Midbrain (tissue), 1 donor: ENCODE measurements around the gene CTNNB1.

Experiments
- DNase-seq: peaks from one replicate; lab custom pipeline; 2025; lab: John Stamatoyannopoulos, UW

The CTNNB1 gene

GRCh38 chr3:41219424-41219823, 20.1 kb downstream of the CTNNB1 start:
- no peak for DNase-seq

DNA sequence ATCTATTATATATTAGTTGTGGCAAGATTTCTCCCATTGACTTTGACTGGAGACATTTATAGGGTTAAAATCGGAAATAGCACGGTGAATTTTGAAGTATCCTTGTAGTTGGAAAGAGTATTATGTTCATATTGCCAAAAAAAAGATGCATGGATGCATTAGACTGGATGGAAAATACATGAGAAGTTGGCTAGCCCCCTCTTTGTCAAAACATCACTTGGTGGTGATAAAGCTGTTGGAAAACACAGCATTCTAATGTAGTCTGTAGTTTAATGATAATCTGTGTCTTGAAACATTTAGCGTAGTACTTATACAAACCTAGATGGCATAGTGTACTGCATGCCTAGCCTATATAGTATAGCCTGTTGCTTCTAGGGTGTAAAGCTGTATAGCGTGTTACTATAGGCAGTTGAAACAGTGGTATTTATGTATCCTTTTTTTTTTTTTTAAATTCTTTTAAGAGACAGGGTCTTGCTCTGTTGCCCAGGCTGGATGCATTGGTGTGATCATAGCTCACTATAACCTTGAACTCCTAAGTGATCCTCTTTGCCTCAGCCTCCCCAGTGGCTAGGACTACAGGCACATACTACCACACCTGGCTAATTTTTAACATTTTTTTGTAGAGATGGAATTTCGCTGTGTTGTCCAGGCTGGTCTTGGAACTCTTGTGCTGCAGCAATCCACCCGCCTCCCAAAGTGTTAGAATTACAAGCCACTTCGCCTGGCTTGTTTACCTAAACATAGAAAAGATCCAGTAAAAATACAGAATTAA, 21.8 kb downstream of the CTNNB1 start:
- DNase-seq = no peak

GRCh38 chr3:41222012-41222411, 22.7 kb downstream of the CTNNB1 start:
- no peak for DNase-seq

DNA sequence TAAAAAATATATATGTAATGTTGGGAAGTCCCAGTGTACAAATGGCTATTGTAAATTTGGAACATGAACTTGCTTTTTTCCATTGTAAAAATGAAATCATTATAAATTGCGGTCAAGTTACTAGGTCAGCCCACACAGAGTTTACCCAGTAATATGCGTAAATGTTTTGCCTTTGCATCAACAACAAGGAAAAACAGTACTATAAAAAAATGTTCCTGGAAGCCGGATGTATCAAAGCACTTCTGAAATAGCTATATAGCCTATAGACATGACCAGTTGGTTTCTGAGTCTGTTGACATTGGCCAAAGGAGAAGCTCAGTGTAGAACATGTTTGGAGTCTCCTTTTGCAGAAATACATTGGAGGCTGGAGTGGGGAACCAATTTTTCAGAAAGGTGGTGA, 23.2 kb downstream of the CTNNB1 start:
- DNase-seq = no peak

GRCh38 chr3:41223078-41223477, 23.8 kb downstream of the CTNNB1 start:
- DNase-seq = no peak

GRCh38 chr3:41223691-41224090, 24.4 kb downstream of the CTNNB1 start:
- no peak for DNase-seq

GRCh38 chr3:41224120-41224806, 25.0 kb downstream of the CTNNB1 start:
- DNase-seq = no peak

DNA sequence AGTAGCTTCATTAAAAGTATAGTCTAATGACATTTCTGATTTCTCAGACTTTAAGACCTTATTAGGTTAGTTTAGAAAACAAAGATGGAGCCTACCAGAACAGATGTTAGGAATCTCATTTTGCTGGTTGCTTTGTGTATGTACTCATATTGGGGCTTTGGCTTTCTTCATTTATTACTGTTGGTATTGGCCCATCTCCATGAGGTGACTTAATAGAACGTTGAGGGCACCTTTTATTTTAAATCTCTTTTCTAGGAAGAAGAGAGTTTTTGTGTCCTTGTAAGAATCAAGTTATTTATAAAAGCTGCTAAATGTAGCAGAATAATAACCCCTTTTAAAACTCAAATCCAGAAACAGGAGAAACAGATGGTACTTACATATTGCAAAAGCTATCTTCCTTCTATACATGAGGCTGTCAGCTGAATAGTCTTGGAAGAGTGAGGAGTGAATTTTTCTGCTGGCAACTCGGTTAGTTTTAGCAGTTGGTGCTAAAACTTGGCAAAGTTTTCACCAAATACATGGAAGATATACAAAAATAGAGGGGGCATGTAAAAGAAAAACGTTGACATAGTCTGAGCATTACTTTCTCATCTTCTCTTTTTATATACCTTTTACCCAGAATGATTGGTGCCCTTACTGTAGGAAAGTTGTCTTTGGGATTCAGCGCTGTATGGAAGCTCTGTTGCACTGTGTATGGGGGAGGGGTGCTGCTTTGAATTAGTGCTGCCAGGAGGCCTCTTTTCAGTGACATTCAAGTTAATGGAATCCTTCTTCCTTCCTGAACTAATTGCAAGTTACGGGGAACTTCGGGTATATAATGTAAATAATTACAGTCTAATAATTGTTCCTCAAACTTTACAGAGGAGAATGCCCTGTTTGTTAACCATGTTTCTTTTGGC, 35.8 kb downstream of the CTNNB1 start:
- DNase-seq = no peak

DNA sequence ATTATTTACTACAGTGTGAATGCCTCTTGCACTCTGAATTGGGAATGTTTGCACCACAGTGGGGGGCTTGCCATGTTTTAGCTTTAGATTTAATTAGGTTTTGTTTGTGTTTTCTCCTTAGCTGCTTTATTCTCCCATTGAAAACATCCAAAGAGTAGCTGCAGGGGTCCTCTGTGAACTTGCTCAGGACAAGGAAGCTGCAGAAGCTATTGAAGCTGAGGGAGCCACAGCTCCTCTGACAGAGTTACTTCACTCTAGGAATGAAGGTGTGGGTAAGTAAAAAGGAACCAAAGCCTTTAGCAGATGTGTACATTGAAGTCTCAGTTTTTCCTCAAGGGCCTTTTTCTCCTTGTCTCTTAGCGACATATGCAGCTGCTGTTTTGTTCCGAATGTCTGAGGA, 36.9 kb downstream of the CTNNB1 start:
- DNase-seq = no peak

DNA sequence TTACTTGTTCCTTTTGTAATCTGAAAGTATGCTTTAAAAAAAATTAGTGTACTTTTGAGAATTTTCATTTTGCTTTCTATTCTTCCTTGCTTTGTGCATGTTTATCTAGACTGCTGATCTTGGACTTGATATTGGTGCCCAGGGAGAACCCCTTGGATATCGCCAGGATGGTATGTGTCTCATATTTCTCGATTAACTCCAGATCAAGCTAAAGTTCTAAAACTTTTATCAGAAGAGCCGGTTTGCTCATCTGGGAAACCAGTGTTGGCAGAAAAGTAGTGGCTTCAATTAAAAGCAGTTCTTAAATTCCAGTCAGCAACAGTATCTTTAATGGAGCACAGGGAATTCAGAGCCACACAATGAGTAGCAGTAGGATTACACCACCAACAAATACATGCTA, 38.6 kb downstream of the CTNNB1 start:
- no peak for DNase-seq

- no peak for DNase-seq
Observed at GRCh38 chr3:41239587-41239986, 40.3 kb downstream of the CTNNB1 start.

GRCh38 chr3:41241161-41241560, 41.9 kb downstream of the CTNNB1 start:
- DNase-seq = no peak

- no peak for DNase-seq
Observed at GRCh38 chr3:41241800-41242571, 42.7 kb downstream of the CTNNB1 start.

GRCh38 chr3:41243183-41243582, 43.9 kb downstream of the CTNNB1 start:
- no peak for DNase-seq

GRCh38 chr3:41244620-41245336, 45.5 kb downstream of the CTNNB1 start:
- no peak for DNase-seq

DNA sequence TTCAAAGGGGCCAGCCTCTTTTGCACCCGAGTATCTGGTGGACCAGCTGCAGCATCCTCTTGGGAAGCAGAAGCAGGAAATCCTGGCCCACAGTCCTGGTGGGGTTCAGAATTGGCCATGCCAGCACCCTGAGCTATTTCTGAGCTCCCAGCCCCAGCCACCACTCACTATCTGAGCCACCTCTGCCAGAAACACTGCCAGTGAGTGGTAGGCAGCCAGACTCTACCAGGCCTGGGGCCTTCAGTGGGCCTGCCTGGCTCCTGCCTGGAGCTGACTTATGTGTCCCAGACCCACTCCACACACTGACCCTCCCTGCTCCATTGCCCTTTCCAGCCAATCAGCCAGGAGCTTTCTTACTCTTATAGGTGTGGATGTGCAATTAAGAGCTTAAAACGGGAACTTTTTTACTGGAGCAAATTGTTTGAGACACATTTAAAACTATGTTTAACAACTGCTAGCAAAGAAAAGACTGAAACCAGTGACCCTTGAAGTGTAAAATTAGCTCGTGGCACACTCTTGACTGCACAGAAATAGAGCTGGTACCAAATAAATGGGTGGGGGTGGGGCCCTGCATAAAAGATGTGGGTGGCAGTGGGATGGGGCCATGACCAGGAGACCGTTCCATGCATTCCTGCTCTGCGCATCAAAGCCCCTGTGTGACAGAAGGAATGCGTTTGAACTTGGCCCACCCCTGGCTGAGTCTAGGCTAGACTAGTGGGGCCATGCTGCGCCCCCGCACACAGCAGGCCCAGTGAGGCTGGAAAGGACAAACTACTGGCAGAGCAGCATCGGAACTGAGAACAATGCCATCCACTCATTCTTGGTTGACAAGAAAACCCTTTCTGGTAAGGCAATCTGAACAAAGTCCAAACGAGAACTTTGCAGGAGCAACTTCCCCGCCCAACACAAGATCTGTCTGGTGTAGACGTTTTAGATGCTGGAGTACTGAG, 48.0 kb downstream of the CTNNB1 start:
- DNase-seq = peak; percentile 34

DNA sequence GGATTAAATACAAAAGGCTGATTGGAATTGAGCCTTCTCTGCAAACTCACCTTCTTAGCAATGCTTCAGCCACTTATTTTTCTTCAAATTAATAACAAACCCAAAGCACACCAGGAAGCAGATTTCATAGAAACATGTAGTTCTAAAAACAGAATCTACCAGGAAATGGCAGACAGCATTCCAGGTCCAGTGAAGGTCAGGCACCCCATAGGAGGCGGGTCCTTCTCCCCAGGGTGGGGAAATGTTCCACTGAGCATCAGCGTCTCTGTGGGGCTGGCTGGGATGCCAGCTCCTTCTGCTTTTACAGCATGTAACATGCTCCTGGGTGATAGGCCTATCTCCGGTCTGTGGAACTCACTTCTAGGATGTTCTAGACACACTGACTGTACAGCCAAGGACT, 49.2 kb downstream of the CTNNB1 start:
- no peak for DNase-seq

GRCh38 chr3:41249318-41249717, 50.0 kb downstream of the CTNNB1 start:
- DNase-seq = no peak

GRCh38 chr3:41250825-41251224, 51.5 kb downstream of the CTNNB1 start:
- no peak for DNase-seq

- DNase-seq = no peak
Observed at GRCh38 chr3:41251593-41251992, 52.3 kb downstream of the CTNNB1 start.
